Endodermal cell (in vitro differentiated cells): ENCODE measurements around the gene INPP5B. TPM values are rescaled to one million over a fixed set of nuclear protein-coding genes. Genes with fewer than 3 reads are reported as not detected.
A peak's percentile ranks its signal among the peaks of the same experiment; 100 is the strongest.

Experiments
- DNase-seq: peaks from one replicate; pipeline ENCODE4 v3.0.0-alpha.2; 2017
- H3K27ac ChIP-seq: 2 replicates; pipeline ENCODE4 v1.5.1; 2013; ENCODE audit warnings: mild to moderate bottlenecking, low read depth, low read length, moderate library complexity
- H3K27me3 ChIP-seq: 2 replicates; pipeline ENCODE4 v1.6.1; 2013; ENCODE audit warnings: mild to moderate bottlenecking, low read length, moderate library complexity; ENCODE audit not compliant: insufficient read depth, control insufficient read depth, poor library complexity, severe bottlenecking
- H3K36me3 ChIP-seq: 2 replicates; pipeline ENCODE4 v1.7.0; 2013; ENCODE audit warnings: mild to moderate bottlenecking, low read length, moderate library complexity; ENCODE audit not compliant: control insufficient read depth, insufficient read depth
- H3K4me1 ChIP-seq: one replicate; pipeline ENCODE4 v1.7.0; 2013; ENCODE audit warnings: low read length; ENCODE audit not compliant: control insufficient read depth, insufficient read depth
- H3K4me3 ChIP-seq: 2 replicates; pipeline ENCODE4 v1.5.1; 2013; ENCODE audit warnings: mild to moderate bottlenecking, low read length, moderate library complexity
- H3K9ac ChIP-seq: 2 replicates; pipeline ENCODE4 v1.6.1; 2013; ENCODE audit warnings: mild to moderate bottlenecking, low read length, moderate library complexity; ENCODE audit not compliant: poor library complexity, severe bottlenecking; ENCODE audit errors: extremely low read depth
- H3K9me3 ChIP-seq: 2 replicates; pipeline ENCODE4 v1.6.1; 2013; ENCODE audit warnings: mild to moderate bottlenecking, low read length, moderate library complexity; ENCODE audit not compliant: control insufficient read depth
- H3K27ac Mint-ChIP-seq: 2 replicates; pipeline ENCODE4 v1.8.0; 2020; ENCODE audit warnings: mixed read lengths
- H3K27me3 Mint-ChIP-seq: 2 replicates; pipeline ENCODE4 v1.8.0; 2021; ENCODE audit warnings: mild to moderate bottlenecking, mixed read lengths; ENCODE audit not compliant: insufficient read depth
- H3K36me3 Mint-ChIP-seq: 2 replicates; pipeline ENCODE4 v1.8.0; 2020; ENCODE audit warnings: low read depth, mixed read lengths
- H3K4me1 Mint-ChIP-seq: 2 replicates; pipeline ENCODE4 v1.8.0; 2020; ENCODE audit warnings: mixed read lengths
- H3K4me3 Mint-ChIP-seq: 2 replicates; pipeline ENCODE4 v1.8.0; 2020; ENCODE audit warnings: mild to moderate bottlenecking, moderate library complexity, mixed read lengths
- H3K9me3 Mint-ChIP-seq: 2 replicates; pipeline ENCODE4 v1.8.0; 2020; ENCODE audit warnings: mild to moderate bottlenecking, mixed read lengths
- CTCF ChIP-seq: fragments of 200-600 bp; sonication (generic); conservative IDR thresholded peaks from 2 replicates; pipeline ENCODE4 v1.5.0; 2021; ENCODE audit warnings: antibody characterized with exemption, mild to moderate bottlenecking
- WGBS, 2 experiments: methylation state at CpG; one replicate each; pipeline versions ENCODE4 v1.1.5 to v1.1.7; 2013; ENCODE audit warnings: missing lambda C conversion rate in 2 of 2, mixed read lengths in 1 of 2; ENCODE audit not compliant: insufficient coverage in 1 of 2, insufficient read length in 1 of 2; 5-methylcytosine and 5-hydroxymethylcytosine counted together
- total RNA-seq, 2 donors: library from RNA; stranded (reverse); fragmentation: NEBNext Ultra II Directional in 1 of 2; extraction: Animal tissue kit (Norgen Biotek cat#: 25700) in 1 of 2; gene quantifications; 2 replicates in 1 of 2; 3 replicates in 1 of 2; pipeline ENCODE4 v1.2.1, GENCODE V29; 2021

Gene INPP5B
- total RNA-seq, 2 donors from 2014 or later: 19.9 to 21.4 TPM

DNA sequence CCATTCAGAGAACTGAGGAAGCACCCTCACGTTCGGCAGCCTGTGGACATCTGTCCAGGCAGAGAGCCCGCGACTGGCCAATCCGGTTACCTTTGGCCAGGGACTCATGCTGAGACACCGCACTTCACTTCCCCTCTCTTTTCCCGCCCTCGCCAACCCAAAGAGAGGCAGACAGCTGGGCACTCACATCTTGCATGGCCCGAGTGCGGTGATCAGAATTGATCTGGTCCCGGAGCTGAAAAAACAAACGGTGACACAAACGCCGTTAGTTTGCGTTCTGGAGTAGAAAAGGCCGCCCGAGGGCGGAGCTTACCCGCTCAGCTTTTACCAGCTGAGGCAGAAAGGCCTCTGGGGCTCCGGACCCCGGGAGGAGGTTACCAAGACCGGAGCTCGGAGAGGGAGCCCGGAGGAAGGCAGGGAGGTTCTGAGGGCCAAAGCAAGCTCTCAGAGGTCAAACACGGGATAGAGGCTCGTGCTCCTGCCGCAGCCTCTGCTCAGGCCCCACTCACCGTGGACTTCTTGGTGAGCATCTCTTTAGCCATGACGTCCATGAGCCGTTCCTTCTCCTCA lies 42.6 kb upstream of the INPP5B start:
- peak overlapping the region; percentile 66 for H3K27ac ChIP-seq
- Mint-ChIP-seq H3K36me3 (peaks cover 29% of the 10 kb centered on the region), H3K27ac (peak overlapping the region; percentile 95), H3K9me3 (no peaks in the 10 kb centered on the region), H3K4me3 (peak overlapping the region; percentile 96), H3K4me1 (peaks cover 5% of the 10 kb centered on the region), H3K27me3 (no peaks in the 10 kb centered on the region)
- H3K9me3 ChIP-seq: no peaks in the 10 kb centered on the region
- peak; percentile 73 for DNase-seq
- no peaks in the 10 kb centered on the region for H3K4me1 ChIP-seq
- TF ChIP-seq CTCF: no peak
- H3K27me3 ChIP-seq: no peaks in the 10 kb centered on the region
- peak overlapping the region; percentile 85 for H3K9ac ChIP-seq
- peaks cover 45% of the 10 kb centered on the region for H3K36me3 ChIP-seq
- H3K4me3 ChIP-seq: peak overlapping the region; percentile 95
- WGBS, 2 experiments: 0 to 1% methylated on average over 20 to 30 of the region's 30 CpGs

GRCh38 chr1:37987679-37988078 lies 40.8 kb upstream of the INPP5B start:
- H3K9me3 Mint-ChIP-seq: no peaks in the 10 kb centered on the region
- no peak overlapping the region for H3K27ac Mint-ChIP-seq
- no peaks in the 10 kb centered on the region for H3K27me3 Mint-ChIP-seq
- Histone ChIP-seq H3K27ac (no peak overlapping the region), H3K9ac (no peak overlapping the region), H3K4me3 (no peak overlapping the region), H3K4me1 (no peaks in the 10 kb centered on the region), H3K9me3 (no peaks in the 10 kb centered on the region), H3K27me3 (no peaks in the 10 kb centered on the region), H3K36me3 (peaks cover 52% of the 10 kb centered on the region)
- no peak overlapping the region for H3K4me3 Mint-ChIP-seq
- no peak for DNase-seq
- WGBS, 2 experiments: 91% methylated on average over 1 of the region's 1 CpG; no CpG with 5 or more reads in 1 of the 2 experiments
- TF ChIP-seq CTCF: no peak
- peaks cover 5% of the 10 kb centered on the region for H3K4me1 Mint-ChIP-seq
- H3K36me3 Mint-ChIP-seq: peaks cover 38% of the 10 kb centered on the region

- no peak overlapping the region for H3K27ac Mint-ChIP-seq
- 73 to 85% methylated on average over 1 to 2 of the region's 2 CpGs for WGBS, 2 experiments
- no peak overlapping the region for H3K4me3 Mint-ChIP-seq
- DNase-seq: no peak
- peaks cover 76% of the 10 kb centered on the region for H3K36me3 Mint-ChIP-seq
- H3K27me3 Mint-ChIP-seq: no peaks in the 10 kb centered on the region
- Histone ChIP-seq H3K4me3 (no peak overlapping the region), H3K27ac (no peak overlapping the region), H3K9ac (no peak overlapping the region), H3K9me3 (no peaks in the 10 kb centered on the region), H3K27me3 (no peaks in the 10 kb centered on the region), H3K36me3 (peaks cover 93% of the 10 kb centered on the region), H3K4me1 (no peaks in the 10 kb centered on the region)
- TF ChIP-seq CTCF: no peak
- H3K4me1 Mint-ChIP-seq: no peaks in the 10 kb centered on the region
- no peaks in the 10 kb centered on the region for H3K9me3 Mint-ChIP-seq
Measured at GRCh38 chr1:37983546-37983945, 36.7 kb upstream of the INPP5B start.
